WTC11 (cell line): Measurements from ENCODE around the gene PDZD2. TPM values are rescaled to one million over a fixed set of nuclear protein-coding genes. Genes with fewer than 3 reads are reported as not detected.

ENCODE experiments used
- ATAC-seq: fragments of 200-7000 bp; cut with Tn5 transposase; 2 replicates; pipeline ENCODE4 v1.10.0; 2021; ENCODE audit warnings: mild to moderate bottlenecking, moderate library complexity
- CTCF ChIA-PET: fragments of 300-600 bp; sonication (Branson Sonifier 250); formaldehyde crosslinking; loops from one replicate; lab custom pipeline; 2021; ENCODE audit warnings: antibody characterized with exemption; lab: Charles Lee
- POLR2A ChIA-PET: fragments of 350-600 bp; sonication (Branson Sonifier 250); formaldehyde crosslinking; loops from one replicate; lab custom pipeline; 2021; ENCODE audit warnings: antibody characterized with exemption; lab: Charles Lee
- DNase-seq: peaks from one replicate; pipeline ENCODE4 v3.0.0; 2021; ENCODE audit warnings: low spot score
- H3K27ac Mint-ChIP-seq: 2 replicates; pipeline ENCODE4 v1.8.0; 2021; ENCODE audit warnings: mixed read lengths
- H3K27me3 Mint-ChIP-seq: 2 replicates; pipeline ENCODE4 v1.8.0; 2021; ENCODE audit warnings: low read depth, mild to moderate bottlenecking, moderate library complexity, mixed read lengths
- H3K36me3 Mint-ChIP-seq: 2 replicates; pipeline ENCODE4 v1.8.0; 2021; ENCODE audit warnings: mixed read lengths
- H3K4me1 Mint-ChIP-seq: 2 replicates; pipeline ENCODE4 v1.8.0; 2022; ENCODE audit warnings: mixed read lengths
- H3K4me3 Mint-ChIP-seq: 2 replicates; pipeline ENCODE4 v1.8.0; 2021; ENCODE audit warnings: mild to moderate bottlenecking, moderate library complexity, mixed read lengths
- H3K9me3 Mint-ChIP-seq: 2 replicates; pipeline ENCODE4 v1.8.0; 2021; ENCODE audit warnings: mixed read lengths
- EMX1 ChIP-seq: fragments of 250-450 bp; sonication (Bioruptor Pico); IDR thresholded peaks from 2 replicates; pipeline ENCODE4 v1.8.0; 2021; ENCODE audit warnings: mild to moderate bottlenecking
- FOXP1 ChIP-seq: sonication (generic); formaldehyde crosslinking; IDR thresholded peaks from 2 replicates; pipeline ENCODE4 v1.8.0; 2022; ENCODE audit warnings: missing genetic modification reagents, mild to moderate bottlenecking, moderate library complexity, borderline replicate concordance
- HMGA2 ChIP-seq: fragments of 250-450 bp; sonication (Bioruptor Pico); IDR thresholded peaks from 2 replicates; pipeline ENCODE4 v1.4.0; 2021; ENCODE audit warnings: mild to moderate bottlenecking, moderate library complexity
- IRF2 ChIP-seq: sonication (generic); formaldehyde crosslinking; IDR thresholded peaks from 2 replicates; pipeline ENCODE4 v1.8.0; 2022; ENCODE audit warnings: low read depth, missing genetic modification reagents, borderline replicate concordance
- MXD4 ChIP-seq: fragments of 250-450 bp; sonication (Bioruptor Pico); IDR thresholded peaks from 2 replicates; pipeline ENCODE4 v1.8.0; 2021; ENCODE audit warnings: mild to moderate bottlenecking, moderate library complexity, borderline replicate concordance
- NFYB ChIP-seq: sonication (generic); formaldehyde crosslinking; conservative IDR thresholded peaks from 2 replicates; pipeline ENCODE4 v1.8.0; 2022; ENCODE audit warnings: low read depth, missing genetic modification reagents
- RELA ChIP-seq: sonication (generic); formaldehyde crosslinking; IDR thresholded peaks from 2 replicates; pipeline ENCODE4 v1.8.1; 2022; ENCODE audit warnings: missing genetic modification reagents, mild to moderate bottlenecking, borderline replicate concordance
- ZNF121 ChIP-seq: sonication (generic); formaldehyde crosslinking; IDR thresholded peaks from 2 replicates; pipeline ENCODE4 v1.8.0; 2023; ENCODE audit warnings: missing genetic modification reagents
- ZNF263 ChIP-seq: sonication (generic); formaldehyde crosslinking; IDR thresholded peaks from 2 replicates; pipeline ENCODE4 v1.8.1; 2022; ENCODE audit warnings: low read depth, mild to moderate bottlenecking, moderate library complexity, missing genetic modification reagents
- total RNA-seq: library from RNA; stranded (reverse); gene quantifications from 3 replicates; pipeline ENCODE4 v1.2.3, GENCODE V29; 2021
- TF ChIP-seq, protein P1 (sequence below): sonication (generic); formaldehyde crosslinking; IDR thresholded peaks from 2 replicates; pipeline ENCODE4 v1.8.1; 2023; ENCODE audit warnings: mild to moderate bottlenecking, missing genetic modification reagents
- TF ChIP-seq, protein P2 (sequence below): sonication (generic); formaldehyde crosslinking; IDR thresholded peaks from 2 replicates; pipeline ENCODE4 v1.8.1; 2023; ENCODE audit warnings: mild to moderate bottlenecking, moderate library complexity, missing genetic modification reagents
- TF ChIP-seq, protein P3 (sequence below): sonication (generic); formaldehyde crosslinking; IDR thresholded peaks from 2 replicates; pipeline ENCODE4 v1.8.0; 2022; ENCODE audit warnings: missing genetic modification reagents
- TF ChIP-seq, protein P4 (sequence below): fragments of 250-450 bp; sonication (Bioruptor Pico); conservative IDR thresholded peaks from 2 replicates; pipeline ENCODE4 v1.9.0; 2021; ENCODE audit warnings: mild to moderate bottlenecking

PDZD2 gene
- total RNA-seq, 1 experiment from 2014 or later: 11.4 TPM

DNA sequence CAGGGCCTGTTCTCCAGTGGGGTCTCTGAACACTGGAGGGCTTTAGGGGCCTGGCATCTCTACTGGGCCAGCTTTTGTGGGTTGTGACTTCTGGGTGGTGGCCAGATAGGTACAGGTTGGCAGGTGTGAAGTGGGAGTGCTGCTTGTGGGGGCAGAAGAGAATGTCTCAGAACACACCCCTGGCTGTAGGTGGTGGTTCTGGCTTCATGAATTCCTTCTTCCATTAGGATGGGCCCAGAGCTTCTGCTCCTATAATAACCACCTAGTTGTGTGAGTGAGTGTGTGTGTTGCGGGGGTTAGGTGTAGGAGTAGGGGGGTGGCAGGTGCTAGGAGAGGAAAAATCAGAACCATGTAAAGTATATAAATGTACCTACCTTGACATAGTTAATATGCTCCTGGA is 1.6 kb downstream of the PDZD2 start:
- CTCF ChIA-PET: interaction anchor here (0.8 to 5.1 kb wide), 4 partner anchors 7 to 436 kb away, joined by 3 to 36 read pairs (median 5); no protein-coding TSS in a partner anchor
- no peak overlapping the region for H3K27ac Mint-ChIP-seq
- ATAC-seq (no peak), DNase-seq (no peak)
- POLR2A ChIA-PET: no interaction called here
- H3K4me1 Mint-ChIP-seq: peaks cover 33% of the 10 kb centered on the region
- no peaks in the 10 kb centered on the region for H3K9me3 Mint-ChIP-seq
- no peaks in the 10 kb centered on the region for H3K36me3 Mint-ChIP-seq
- TF ChIP-seq, protein P1, sequence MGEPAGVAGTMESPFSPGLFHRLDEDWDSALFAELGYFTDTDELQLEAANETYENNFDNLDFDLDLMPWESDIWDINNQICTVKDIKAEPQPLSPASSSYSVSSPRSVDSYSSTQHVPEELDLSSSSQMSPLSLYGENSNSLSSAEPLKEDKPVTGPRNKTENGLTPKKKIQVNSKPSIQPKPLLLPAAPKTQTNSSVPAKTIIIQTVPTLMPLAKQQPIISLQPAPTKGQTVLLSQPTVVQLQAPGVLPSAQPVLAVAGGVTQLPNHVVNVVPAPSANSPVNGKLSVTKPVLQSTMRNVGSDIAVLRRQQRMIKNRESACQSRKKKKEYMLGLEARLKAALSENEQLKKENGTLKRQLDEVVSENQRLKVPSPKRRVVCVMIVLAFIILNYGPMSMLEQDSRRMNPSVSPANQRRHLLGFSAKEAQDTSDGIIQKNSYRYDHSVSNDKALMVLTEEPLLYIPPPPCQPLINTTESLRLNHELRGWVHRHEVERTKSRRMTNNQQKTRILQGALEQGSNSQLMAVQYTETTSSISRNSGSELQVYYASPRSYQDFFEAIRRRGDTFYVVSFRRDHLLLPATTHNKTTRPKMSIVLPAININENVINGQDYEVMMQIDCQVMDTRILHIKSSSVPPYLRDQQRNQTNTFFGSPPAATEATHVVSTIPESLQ (CRISPR knock-in tag): no peak
- TF ChIP-seq, protein P2, sequence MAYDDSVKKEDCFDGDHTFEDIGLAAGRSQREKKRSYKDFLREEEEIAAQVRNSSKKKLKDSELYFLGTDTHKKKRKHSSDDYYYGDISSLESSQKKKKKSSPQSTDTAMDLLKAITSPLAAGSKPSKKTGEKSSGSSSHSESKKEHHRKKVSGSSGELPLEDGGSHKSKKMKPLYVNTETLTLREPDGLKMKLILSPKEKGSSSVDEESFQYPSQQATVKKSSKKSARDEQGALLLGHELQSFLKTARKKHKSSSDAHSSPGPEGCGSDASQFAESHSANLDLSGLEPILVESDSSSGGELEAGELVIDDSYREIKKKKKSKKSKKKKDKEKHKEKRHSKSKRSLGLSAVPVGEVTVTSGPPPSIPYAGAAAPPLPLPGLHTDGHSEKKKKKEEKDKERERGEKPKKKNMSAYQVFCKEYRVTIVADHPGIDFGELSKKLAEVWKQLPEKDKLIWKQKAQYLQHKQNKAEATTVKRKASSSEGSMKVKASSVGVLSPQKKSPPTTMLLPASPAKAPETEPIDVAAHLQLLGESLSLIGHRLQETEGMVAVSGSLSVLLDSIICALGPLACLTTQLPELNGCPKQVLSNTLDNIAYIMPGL (CRISPR knock-in tag): no peak
- no peak for TF ChIP-seq ZNF121 (CRISPR knock-in tag)
- TF ChIP-seq, protein P3, sequence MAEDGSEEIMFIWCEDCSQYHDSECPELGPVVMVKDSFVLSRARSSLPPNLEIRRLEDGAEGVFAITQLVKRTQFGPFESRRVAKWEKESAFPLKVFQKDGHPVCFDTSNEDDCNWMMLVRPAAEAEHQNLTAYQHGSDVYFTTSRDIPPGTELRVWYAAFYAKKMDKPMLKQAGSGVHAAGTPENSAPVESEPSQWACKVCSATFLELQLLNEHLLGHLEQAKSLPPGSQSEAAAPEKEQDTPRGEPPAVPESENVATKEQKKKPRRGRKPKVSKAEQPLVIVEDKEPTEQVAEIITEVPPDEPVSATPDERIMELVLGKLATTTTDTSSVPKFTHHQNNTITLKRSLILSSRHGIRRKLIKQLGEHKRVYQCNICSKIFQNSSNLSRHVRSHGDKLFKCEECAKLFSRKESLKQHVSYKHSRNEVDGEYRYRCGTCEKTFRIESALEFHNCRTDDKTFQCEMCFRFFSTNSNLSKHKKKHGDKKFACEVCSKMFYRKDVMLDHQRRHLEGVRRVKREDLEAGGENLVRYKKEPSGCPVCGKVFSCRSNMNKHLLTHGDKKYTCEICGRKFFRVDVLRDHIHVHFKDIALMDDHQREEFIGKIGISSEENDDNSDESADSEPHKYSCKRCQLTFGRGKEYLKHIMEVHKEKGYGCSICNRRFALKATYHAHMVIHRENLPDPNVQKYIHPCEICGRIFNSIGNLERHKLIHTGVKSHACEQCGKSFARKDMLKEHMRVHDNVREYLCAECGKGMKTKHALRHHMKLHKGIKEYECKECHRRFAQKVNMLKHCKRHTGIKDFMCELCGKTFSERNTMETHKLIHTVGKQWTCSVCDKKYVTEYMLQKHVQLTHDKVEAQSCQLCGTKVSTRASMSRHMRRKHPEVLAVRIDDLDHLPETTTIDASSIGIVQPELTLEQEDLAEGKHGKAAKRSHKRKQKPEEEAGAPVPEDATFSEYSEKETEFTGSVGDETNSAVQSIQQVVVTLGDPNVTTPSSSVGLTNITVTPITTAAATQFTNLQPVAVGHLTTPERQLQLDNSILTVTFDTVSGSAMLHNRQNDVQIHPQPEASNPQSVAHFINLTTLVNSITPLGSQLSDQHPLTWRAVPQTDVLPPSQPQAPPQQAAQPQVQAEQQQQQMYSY (CRISPR knock-in tag): no peak
- TF ChIP-seq MXD4 (CRISPR knock-in tag): no peak
- no peak for TF ChIP-seq ZNF263 (CRISPR knock-in tag)
- TF ChIP-seq FOXP1 (CRISPR knock-in tag): no peak
- H3K27me3 Mint-ChIP-seq: no peaks in the 10 kb centered on the region
- H3K4me3 Mint-ChIP-seq: peak overlapping the region; percentile 78

DNA sequence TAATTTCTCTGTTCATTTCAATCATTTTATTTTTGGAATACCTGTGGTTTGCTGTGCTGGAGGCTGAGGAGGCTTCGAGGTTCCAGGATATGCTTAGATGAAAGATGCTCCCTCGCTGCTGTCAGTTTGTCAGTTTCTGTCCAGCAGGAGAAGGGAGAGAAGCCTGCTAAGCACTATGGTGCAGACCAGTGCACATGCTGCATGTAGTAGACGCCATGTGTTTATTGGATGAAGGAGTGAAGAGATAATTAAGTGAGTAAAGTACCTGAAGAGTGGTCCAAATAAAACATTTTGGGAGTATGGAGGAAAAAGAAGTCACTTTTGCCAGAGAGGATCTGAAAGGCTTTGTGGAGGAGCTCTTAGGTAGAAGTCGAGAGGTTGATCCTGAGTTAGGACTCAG is 2.1 kb downstream of the PDZD2 start:
- ChIA-PET POLR2A (no interaction called here), CTCF (no interaction called here)
- Mint-ChIP-seq H3K4me1 (peaks cover 29% of the 10 kb centered on the region), H3K27ac (no peak overlapping the region), H3K36me3 (no peaks in the 10 kb centered on the region), H3K4me3 (no peak overlapping the region), H3K9me3 (no peaks in the 10 kb centered on the region), H3K27me3 (no peaks in the 10 kb centered on the region)
- DNase-seq (no peak), ATAC-seq (no peak)
- TF ChIP-seq HMGA2 (CRISPR knock-in tag) (no peak), RELA (CRISPR knock-in tag) (no peak), MXD4 (CRISPR knock-in tag) (no peak), IRF2 (CRISPR knock-in tag) (no peak), NFYB (CRISPR knock-in tag) (no peak), EMX1 (CRISPR knock-in tag) (no peak)
- TF ChIP-seq, protein P4, sequence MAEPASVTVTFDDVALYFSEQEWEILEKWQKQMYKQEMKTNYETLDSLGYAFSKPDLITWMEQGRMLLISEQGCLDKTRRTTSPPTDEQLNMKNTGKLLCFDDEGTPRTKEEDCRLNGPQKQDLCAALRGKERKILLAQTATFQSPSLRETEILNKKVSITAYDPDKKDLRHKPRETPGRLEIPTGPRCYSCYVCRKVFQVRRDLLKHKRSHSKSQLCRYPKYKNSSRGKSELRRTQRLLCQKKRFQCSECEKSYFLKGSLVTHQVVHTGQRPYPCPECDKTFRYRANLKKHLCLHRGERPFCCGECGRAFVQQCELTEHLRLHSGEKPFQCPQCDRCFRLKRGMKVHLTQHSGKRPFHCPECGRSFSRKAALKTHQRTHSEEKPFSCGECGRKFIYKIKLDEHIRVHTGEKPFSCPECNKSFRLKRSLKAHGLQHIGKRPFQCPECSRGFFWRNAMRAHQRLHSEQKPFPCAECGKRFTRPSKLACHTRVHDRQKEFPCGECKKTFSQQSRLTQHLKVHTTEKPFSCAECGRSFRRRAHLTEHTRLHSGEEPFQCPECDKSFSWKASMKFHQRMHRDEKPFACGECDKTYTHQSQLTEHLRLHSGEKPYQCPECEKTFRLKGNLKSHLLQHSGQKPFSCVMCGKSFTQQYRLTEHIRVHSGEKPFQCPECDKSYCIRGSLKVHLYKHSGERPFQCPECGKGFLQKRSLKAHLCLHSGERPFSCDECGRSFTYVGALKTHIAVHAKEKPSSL (CRISPR knock-in tag): no peak
- TF ChIP-seq, protein P2 (CRISPR knock-in tag): no peak
